ENCODE results near the gene CEP85L.

The CEP85L gene

DNA sequence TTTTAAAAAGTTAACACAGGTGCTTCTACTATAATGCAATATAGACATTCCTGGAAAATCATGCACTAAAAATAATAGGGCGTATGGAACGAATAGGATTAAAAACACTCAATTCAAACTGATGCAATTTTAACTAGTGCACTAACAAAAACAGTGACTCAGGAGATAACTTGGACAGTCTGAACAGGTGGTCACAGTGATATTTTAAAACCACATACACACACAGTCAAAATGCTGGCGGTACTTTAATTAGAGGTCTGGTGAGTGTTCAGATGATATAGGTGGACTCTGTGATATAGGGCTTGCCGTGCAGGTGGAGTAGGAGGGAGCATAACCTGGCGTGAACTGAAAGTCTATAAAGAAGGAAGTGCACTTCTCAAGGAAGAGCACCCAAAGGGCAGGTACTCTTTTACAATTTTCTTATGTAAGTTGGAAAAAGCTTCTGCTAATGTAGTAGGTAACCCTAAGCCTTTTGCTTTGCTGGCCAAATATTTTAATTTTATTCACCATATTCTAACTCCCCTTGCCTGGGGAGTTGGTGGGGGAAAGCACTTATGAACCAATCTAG is 145.2 kb downstream of the CEP85L start:
- Histone ChIP-seq H3K27ac (replicated peaks) (no peak overlapping the region), H3K4me3 (replicated peaks; ENCODE audit: insufficient read depth, low read length) (no peak overlapping the region), H3K27me3 (ENCODE audit: insufficient read depth, poor library complexity, severe bottlenecking) (no peaks in the 10 kb centered on the region)
- no peak for DNase-seq (ENCODE audit: low read depth in 1 of 2, low spot score in 1 of 2)
- TF ChIP-seq POLR2AphosphoS5 (IDR thresholded peaks at IDR 0.05; ENCODE audit: low read depth) (no peak), GABPA (IDR thresholded peaks at IDR 0.05; ENCODE audit: low read depth) (no peak), REST (IDR thresholded peaks at IDR 0.05; ENCODE audit: insufficient replicate concordance, low read depth) (no peak), CTCF (IDR thresholded peaks at IDR 0.05; ENCODE audit: insufficient read depth, low read length) (no peak), SPI1 (IDR thresholded peaks at IDR 0.05; ENCODE audit: borderline replicate concordance, low read depth) (no peak)

DNA sequence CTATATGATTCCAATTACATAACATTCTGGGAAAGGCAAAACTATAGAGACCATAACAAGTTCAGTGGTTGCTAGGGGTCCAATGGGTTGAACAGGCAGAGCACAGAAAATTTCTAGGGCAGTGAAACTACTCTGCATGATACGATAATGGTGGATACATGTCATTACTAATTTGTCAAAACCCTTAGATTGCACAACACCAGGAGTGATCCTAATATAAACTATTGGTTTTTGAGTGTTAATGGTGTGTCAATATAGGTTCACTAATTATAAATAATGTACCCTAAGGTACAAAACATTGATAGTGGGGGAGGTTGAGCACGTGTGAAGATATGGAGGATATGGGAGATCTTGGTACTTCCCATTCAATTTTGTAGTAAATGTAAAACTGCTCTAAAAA is 145.7 kb downstream of the CEP85L start:
- no peak for DNase-seq (ENCODE audit: low read depth in 1 of 2, low spot score in 1 of 2)
- Histone ChIP-seq H3K4me3 (replicated peaks; ENCODE audit: insufficient read depth, low read length) (no peak overlapping the region), H3K27me3 (ENCODE audit: insufficient read depth, poor library complexity, severe bottlenecking) (no peaks in the 10 kb centered on the region), H3K27ac (replicated peaks) (no peak overlapping the region)
- TF ChIP-seq GABPA (IDR thresholded peaks at IDR 0.05; ENCODE audit: low read depth) (no peak), CTCF (IDR thresholded peaks at IDR 0.05; ENCODE audit: insufficient read depth, low read length) (no peak), SPI1 (IDR thresholded peaks at IDR 0.05; ENCODE audit: borderline replicate concordance, low read depth) (no peak), POLR2AphosphoS5 (IDR thresholded peaks at IDR 0.05; ENCODE audit: low read depth) (no peak), REST (IDR thresholded peaks at IDR 0.05; ENCODE audit: insufficient replicate concordance, low read depth) (no peak)

GRCh38 chr6:118504611-118505010 is 146.8 kb downstream of the CEP85L start:
- no peak for DNase-seq (ENCODE audit: low read depth in 1 of 2, low spot score in 1 of 2)
- H3K27me3 ChIP-seq (ENCODE audit: insufficient read depth, poor library complexity, severe bottlenecking) = no peaks in the 10 kb centered on the region
- TF ChIP-seq SPI1 (IDR thresholded peaks at IDR 0.05; ENCODE audit: borderline replicate concordance, low read depth) (no peak), CTCF (IDR thresholded peaks at IDR 0.05; ENCODE audit: insufficient read depth, low read length) (no peak), REST (IDR thresholded peaks at IDR 0.05; ENCODE audit: insufficient replicate concordance, low read depth) (no peak), GABPA (IDR thresholded peaks at IDR 0.05; ENCODE audit: low read depth) (no peak), POLR2AphosphoS5 (IDR thresholded peaks at IDR 0.05; ENCODE audit: low read depth) (no peak)

More at GRCh38 chr6:118504611-118505010, 146.8 kb downstream of the CEP85L start:
- Histone ChIP-seq H3K4me3 (replicated peaks; ENCODE audit: insufficient read depth, low read length) (no peak overlapping the region), H3K27ac (replicated peaks) (no peak overlapping the region)
